HEK293 (cell line): ENCODE results near the gene SAMD4B.

ENCODE experiments used
- CTCF ChIA-PET: fragments of 350-600 bp; formaldehyde crosslinking; extraction: SDS; loops from one replicate; lab custom pipeline; 2021; ENCODE audit warnings: antibody characterized with exemption; lab: Yijun Ruan, JAX
- POLR2A ChIA-PET: fragments of 300-600 bp; formaldehyde crosslinking; extraction: SDS; loops from one replicate; lab custom pipeline; 2020; ENCODE audit warnings: antibody characterized with exemption, inconsistent platforms; lab: Yijun Ruan, JAX
- H3K27ac ChIP-seq: fragments of 200-500 bp; sonication (Bioruptor generic); 2 replicates; pipeline ENCODE4 v1.5.1; 2014; ENCODE audit warnings: low read depth, low read length, control low read depth, inconsistent platforms; ENCODE audit errors: extremely low read depth
- H3K36me3 ChIP-seq, 2 experiments: fragments of 200-500 bp in 1 of 2; sonication (Bioruptor generic) in 1 of 2; 1 replicate in 1 of 2; 2 replicates in 1 of 2; pipeline ENCODE4 v1.5.1; 2014 to 2017; ENCODE audit warnings: inconsistent platforms in 2 of 2, low read length in 2 of 2; ENCODE audit not compliant: control insufficient read depth in 2 of 2, insufficient read depth in 1 of 2
- H3K4me1 ChIP-seq: fragments of 200-500 bp; sonication (Bioruptor generic); 2 replicates; pipeline ENCODE4 v1.5.1; 2014; ENCODE audit warnings: mild to moderate bottlenecking, low read length, inconsistent platforms; ENCODE audit not compliant: control insufficient read depth, insufficient read depth
- H3K4me3 ChIP-seq: 2 replicates; pipeline ENCODE4 v1.5.1; 2011; ENCODE audit warnings: low read depth, mild to moderate bottlenecking, control low read depth, low read length, moderate library complexity
- H3K9me3 ChIP-seq: fragments of 200-500 bp; sonication (Bioruptor generic); 2 replicates; pipeline ENCODE4 v1.5.1; 2014; ENCODE audit warnings: low read depth, low read length, inconsistent platforms; ENCODE audit not compliant: control insufficient read depth, insufficient read depth
- BCL11A ChIP-seq: fragments of 450-650 bp; formaldehyde crosslinking; IDR thresholded peaks from 2 replicates; pipeline ENCODE4 v1.5.1; 2016; ENCODE audit warnings: low read depth, missing biosample characterization, missing genetic modification characterization
- BCL11B ChIP-seq: fragments of 450-650 bp; formaldehyde crosslinking; IDR thresholded peaks from 2 replicates; pipeline ENCODE4 v1.5.1; 2016; ENCODE audit warnings: low read depth, missing biosample characterization, missing genetic modification characterization
- EGR2 ChIP-seq: fragments of 450-650 bp; formaldehyde crosslinking; IDR thresholded peaks from 2 replicates; pipeline ENCODE4 v1.5.1; 2016; ENCODE audit warnings: low read depth, missing biosample characterization, missing genetic modification characterization
- KLF8 ChIP-seq: fragments of 450-650 bp; formaldehyde crosslinking; IDR thresholded peaks from 2 replicates; pipeline ENCODE4 v1.5.1; 2016; ENCODE audit warnings: missing biosample characterization, missing genetic modification characterization
- MEIS1 ChIP-seq: sonication (generic); formaldehyde crosslinking; IDR thresholded peaks from 2 replicates; pipeline ENCODE4 v1.8.1; 2022; ENCODE audit warnings: missing genetic modification reagents, mild to moderate bottlenecking, borderline replicate concordance
- MZF1 ChIP-seq: fragments of 450-650 bp; formaldehyde crosslinking; IDR thresholded peaks from 2 replicates; pipeline ENCODE4 v1.5.1; 2017; ENCODE audit warnings: missing biosample characterization, missing genetic modification characterization, borderline replicate concordance
- PATZ1 ChIP-seq: fragments of 450-650 bp; formaldehyde crosslinking; IDR thresholded peaks from 2 replicates; pipeline ENCODE4 v1.5.1; 2016; ENCODE audit warnings: missing biosample characterization, missing genetic modification characterization
- PRDM1 ChIP-seq: fragments of 450-650 bp; formaldehyde crosslinking; IDR thresholded peaks from 2 replicates; pipeline ENCODE4; 2016; ENCODE audit warnings: missing biosample characterization, missing genetic modification characterization
- SCRT1 ChIP-seq: fragments of 450-650 bp; formaldehyde crosslinking; IDR thresholded peaks from 2 replicates; pipeline ENCODE4 v1.5.1; 2016; ENCODE audit warnings: missing biosample characterization, missing genetic modification characterization, borderline replicate concordance
- SCRT2 ChIP-seq: fragments of 450-650 bp; formaldehyde crosslinking; IDR thresholded peaks from 2 replicates; pipeline ENCODE4 v1.5.1; 2016; ENCODE audit warnings: missing biosample characterization, missing genetic modification characterization
- SP2 ChIP-seq: fragments of 450-650 bp; formaldehyde crosslinking; IDR thresholded peaks from 2 replicates; pipeline ENCODE4 v1.5.1; 2016; ENCODE audit warnings: missing biosample characterization, missing genetic modification characterization
- ZBTB21 ChIP-seq: fragments of 450-650 bp; formaldehyde crosslinking; IDR thresholded peaks from 2 replicates; pipeline ENCODE4 v1.5.1; 2017; ENCODE audit warnings: missing biosample characterization, missing genetic modification characterization
- ZBTB26 ChIP-seq: fragments of 450-650 bp; formaldehyde crosslinking; optimal IDR thresholded peaks from 2 replicates; pipeline ENCODE3; 2016; ENCODE audit warnings: missing biosample characterization, mild to moderate bottlenecking, missing genetic modification characterization
- ZBTB48 ChIP-seq: fragments of 450-650 bp; formaldehyde crosslinking; IDR thresholded peaks from 2 replicates; pipeline ENCODE4 v1.5.1; 2016; ENCODE audit warnings: missing biosample characterization, missing genetic modification characterization
- ZBTB7A ChIP-seq: fragments of 450-650 bp; formaldehyde crosslinking; IDR thresholded peaks from 2 replicates; pipeline ENCODE4 v1.5.1; 2016; ENCODE audit warnings: low read depth, missing biosample characterization, missing genetic modification characterization
- ZFHX2 ChIP-seq: fragments of 450-650 bp; formaldehyde crosslinking; conservative IDR thresholded peaks from 2 replicates; pipeline ENCODE4 v1.5.1; 2016; ENCODE audit warnings: missing biosample characterization, missing genetic modification characterization
- ZNF112 ChIP-seq: fragments of 450-650 bp; formaldehyde crosslinking; IDR thresholded peaks from 2 replicates; pipeline ENCODE4 v1.5.0; 2017; ENCODE audit warnings: missing biosample characterization, missing genetic modification characterization
- ZNF157 ChIP-seq: fragments of 450-650 bp; formaldehyde crosslinking; IDR thresholded peaks from 2 replicates; pipeline ENCODE4 v1.5.1; 2016; ENCODE audit warnings: missing biosample characterization, missing genetic modification characterization
- ZNF174 ChIP-seq: fragments of 450-650 bp; formaldehyde crosslinking; IDR thresholded peaks from 2 replicates; pipeline ENCODE4 v1.5.0; 2017; ENCODE audit warnings: missing biosample characterization, mild to moderate bottlenecking, missing genetic modification characterization
- ZNF274 ChIP-seq, 2 experiments: fragments of 200-500 bp in 1 of 2; fragments of 450-650 bp in 1 of 2; sonication (Bioruptor generic) in 1 of 2; formaldehyde crosslinking in 1 of 2; IDR thresholded peaks; 2 replicates each; pipeline versions ENCODE4 v1.5.1 to v1.6.1; 2014 to 2016; ENCODE audit warnings: borderline replicate concordance in 1 of 2, inconsistent platforms in 1 of 2, low read length in 1 of 2, missing biosample characterization in 1 of 2, missing genetic modification characterization in 1 of 2
- ZNF335 ChIP-seq: fragments of 450-650 bp; formaldehyde crosslinking; conservative IDR thresholded peaks from 2 replicates; pipeline ENCODE4 v1.5.1; 2016; ENCODE audit warnings: missing biosample characterization, missing genetic modification characterization
- ZNF366 ChIP-seq: fragments of 450-650 bp; formaldehyde crosslinking; conservative IDR thresholded peaks from 2 replicates; pipeline ENCODE4 v1.5.1; 2016; ENCODE audit warnings: missing biosample characterization, missing genetic modification characterization
- ZNF404 ChIP-seq: fragments of 450-650 bp; formaldehyde crosslinking; IDR thresholded peaks from 2 replicates; pipeline ENCODE4 v1.5.1; 2017; ENCODE audit warnings: missing biosample characterization, missing genetic modification characterization
- ZNF513 ChIP-seq: fragments of 450-650 bp; IDR thresholded peaks from 2 replicates; pipeline ENCODE4 v1.5.1; 2018; ENCODE audit warnings: missing biosample characterization, missing genetic modification characterization
- ZNF560 ChIP-seq: fragments of 450-650 bp; formaldehyde crosslinking; IDR thresholded peaks from 2 replicates; pipeline ENCODE4 v1.5.1; 2017; ENCODE audit warnings: missing biosample characterization, missing genetic modification characterization, borderline replicate concordance
- ZSCAN23 ChIP-seq: fragments of 450-650 bp; formaldehyde crosslinking; IDR thresholded peaks from 2 replicates; pipeline ENCODE4 v1.5.1; 2016; ENCODE audit warnings: missing biosample characterization, missing genetic modification characterization

SAMD4B gene

GRCh38 chr19:39321832-39322176, 20.4 kb upstream of the SAMD4B start:
- TF ChIP-seq ZNF404 (tag by site-specific recombination) (peak; percentile 2; the same call in 1 of the 2 replicates), SP2 (peak; percentile 62), ZNF335 (tag by site-specific recombination) (peak; percentile 20; the same call in 1 of the 2 replicates), ZNF274 (IDR thresholded peaks at IDR 0.05; ENCODE audit: low read length) (no peak), ZNF274 (tag by site-specific recombination; IDR thresholded peaks at IDR 0.05; ENCODE audit: borderline replicate concordance) (0 out of 2 replicates have a peak, but pooled peaks have one; percentile 18), ZNF157 (tag by site-specific recombination) (0 out of 2 replicates have a peak, but pooled peaks have one; percentile 4), ZBTB26 (tag by site-specific recombination) (no peak), ZSCAN23 (no peak), ZNF112 (no peak)
- peaks cover 13 to 17% of the 10 kb centered on the region in 2 experiments for H3K36me3 ChIP-seq
- H3K27ac ChIP-seq = no peak overlapping the region
- peaks cover 9% of the 10 kb centered on the region for H3K4me1 ChIP-seq
- no peaks in the 10 kb centered on the region for H3K9me3 ChIP-seq
- no peak overlapping the region for H3K4me3 ChIP-seq
- ChIA-PET POLR2A (interaction anchor here (0.6 to 0.7 kb wide), 2 partner anchors 114 to 511 kb away, joined by 3 to 7 read pairs; partner anchors contain the start of gene RPS16), CTCF (interaction anchor here (0.6 to 2.7 kb wide), 5 partner anchors 68 to 211 kb away, joined by 3 to 12 read pairs (median 4); no protein-coding TSS in a partner anchor)

GRCh38 chr19:39324242-39324842, 17.9 kb upstream of the SAMD4B start:
- peaks cover 5% of the 10 kb centered on the region for H3K4me1 ChIP-seq

GRCh38 chr19:39325778-39326665, 16.2 kb upstream of the SAMD4B start:
- Histone ChIP-seq H3K36me3 (no peaks in the 10 kb centered on the region; a peak in 1 of 3 replicates), H3K9me3 (no peaks in the 10 kb centered on the region), H3K4me1 (no peaks in the 10 kb centered on the region; the same call in 1 of the 2 replicates)
- CTCF ChIA-PET = interaction anchor here (0.6 to 9.4 kb wide), 17 partner anchors 10 to 390 kb away, joined by 3 to 165 read pairs (median 8); partner anchors contain the start of genes GMFG, PLEKHG2 and SAMD4B
- TF ChIP-seq MEIS1 (CRISPR knock-in tag) (no peak), ZBTB48 (peak; percentile 77), SCRT2 (tag by site-specific recombination) (peak; percentile 70), MZF1 (tag by site-specific recombination) (0 out of 2 replicates have a peak, but pooled peaks have one; percentile 23), SCRT1 (peak; percentile 55; the same call in 1 of the 2 replicates), SP2 (peak; percentile 93), ZSCAN23 (no peak), PATZ1 (tag by site-specific recombination) (0 out of 2 replicates have a peak, but pooled peaks have one; percentile 2)
- TF ChIP-seq, all 188 proteins: peak for 6
- POLR2A ChIA-PET = interaction anchor here (0.5 to 1.5 kb wide), 8 partner anchors 28 to 924 kb away, joined by 3 to 5 read pairs (median 4); partner anchors contain the start of genes RPS16, ZFP36 and ZNF780A
- no peak overlapping the region for H3K27ac ChIP-seq
- no peak overlapping the region for H3K4me3 ChIP-seq

More at GRCh38 chr19:39324242-39324842, 17.9 kb upstream of the SAMD4B start:
- ChIA-PET CTCF (interaction anchor here (0.7 to 2.7 kb wide), 2 partner anchors 112 to 202 kb away, joined by 3 to 12 read pairs; no protein-coding TSS in a partner anchor), POLR2A (no interaction called here)
- H3K36me3 ChIP-seq = no peaks in the 10 kb centered on the region; a peak in 1 of 3 replicates
- no peak overlapping the region for H3K27ac ChIP-seq
- no peak overlapping the region for H3K4me3 ChIP-seq
- peak; percentile 39; the same call in 1 of the 2 replicates for TF ChIP-seq ZFHX2 (tag by site-specific recombination)
- TF ChIP-seq BCL11A (tag by site-specific recombination) = no peak
- peak; percentile 99 for TF ChIP-seq ZNF366 (tag by site-specific recombination)
- 0 out of 2 replicates have a peak, but pooled peaks have one; percentile 38 for TF ChIP-seq ZBTB7A (tag by site-specific recombination)
- TF ChIP-seq EGR2 (tag by site-specific recombination) = peak; percentile 95
- peak; percentile 56; the same call in 1 of the 2 replicates for TF ChIP-seq KLF8 (tag by site-specific recombination)
- TF ChIP-seq ZBTB21 (tag by site-specific recombination) = 0 out of 2 replicates have a peak, but pooled peaks have one; percentile 15
- peak; percentile 73 for TF ChIP-seq PRDM1
- no peak for TF ChIP-seq ZNF174 (tag by site-specific recombination)
- TF ChIP-seq ZNF513 (tag by site-specific recombination) = peak; percentile 100
- TF ChIP-seq BCL11B (tag by site-specific recombination) = no peak
- TF ChIP-seq ZNF560 (tag by site-specific recombination) = no peak
- TF ChIP-seq, all 188 proteins: peak for 8
- no peaks in the 10 kb centered on the region for H3K9me3 ChIP-seq
